GM04504 (cell line): ENCODE data around the gene SFXN4.
A peak's percentile ranks its signal among the peaks of the same experiment; 100 is the strongest.

Experiments
- DNase-seq: peaks from one replicate; pipeline ENCODE4 v3.0.0-alpha.2; 2012; ENCODE audit warnings: low read depth

Gene SFXN4, protein sequence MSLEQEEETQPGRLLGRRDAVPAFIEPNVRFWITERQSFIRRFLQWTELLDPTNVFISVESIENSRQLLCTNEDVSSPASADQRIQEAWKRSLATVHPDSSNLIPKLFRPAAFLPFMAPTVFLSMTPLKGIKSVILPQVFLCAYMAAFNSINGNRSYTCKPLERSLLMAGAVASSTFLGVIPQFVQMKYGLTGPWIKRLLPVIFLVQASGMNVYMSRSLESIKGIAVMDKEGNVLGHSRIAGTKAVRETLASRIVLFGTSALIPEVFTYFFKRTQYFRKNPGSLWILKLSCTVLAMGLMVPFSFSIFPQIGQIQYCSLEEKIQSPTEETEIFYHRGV

DNA sequence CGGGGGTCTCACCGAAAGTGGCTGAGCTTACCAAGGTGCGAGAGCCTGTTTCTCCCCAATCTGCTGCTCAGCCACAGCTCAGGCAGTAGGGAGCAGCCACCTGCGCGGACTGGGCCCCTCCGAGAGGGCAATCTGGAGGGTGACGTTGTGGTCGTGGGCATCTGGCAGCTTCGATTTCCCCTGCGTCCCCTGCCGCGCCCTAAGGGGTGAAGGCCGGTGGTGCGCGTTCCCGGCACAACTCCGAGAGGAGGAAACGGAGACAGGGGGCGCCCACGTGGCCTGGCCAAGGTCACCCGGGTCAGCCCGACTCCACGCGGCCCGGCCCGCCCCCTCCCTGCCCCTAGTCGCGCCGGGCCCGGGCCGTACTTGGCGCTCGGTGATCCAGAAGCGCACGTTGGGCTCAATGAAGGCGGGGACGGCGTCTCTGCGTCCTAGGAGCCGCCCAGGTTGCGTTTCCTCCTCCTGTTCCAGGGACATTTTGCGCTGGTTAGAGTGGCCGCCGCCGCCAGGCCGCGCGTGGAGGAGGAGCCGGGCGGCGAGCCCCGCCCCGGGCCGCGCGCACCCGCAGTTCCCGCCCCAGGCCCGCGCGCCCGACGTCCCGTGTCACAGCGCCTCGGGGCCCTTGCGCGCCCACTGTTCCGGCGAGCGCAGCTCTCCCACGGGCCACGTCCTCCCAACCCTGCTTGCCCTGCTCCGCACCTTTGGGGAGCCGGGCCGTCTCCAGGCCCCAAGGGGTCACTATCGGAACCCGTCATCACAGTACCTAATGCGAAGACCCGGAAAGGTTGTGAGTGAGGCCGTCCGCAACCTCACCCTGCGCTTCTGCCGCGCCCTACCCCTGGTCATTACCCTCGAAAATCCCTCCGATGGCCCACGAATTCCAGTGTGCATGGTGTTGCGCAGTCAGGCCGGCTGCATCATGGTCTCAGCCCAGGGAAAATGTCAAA is at the start of gene SFXN4:
Gene SFXN4, minus strand, starts transcription at position 544 of the 947 bp plus-strand sequence. Its CDS starts 67 bp downstream, at position 477.
- DNase-seq = peak; percentile 29

DNA sequence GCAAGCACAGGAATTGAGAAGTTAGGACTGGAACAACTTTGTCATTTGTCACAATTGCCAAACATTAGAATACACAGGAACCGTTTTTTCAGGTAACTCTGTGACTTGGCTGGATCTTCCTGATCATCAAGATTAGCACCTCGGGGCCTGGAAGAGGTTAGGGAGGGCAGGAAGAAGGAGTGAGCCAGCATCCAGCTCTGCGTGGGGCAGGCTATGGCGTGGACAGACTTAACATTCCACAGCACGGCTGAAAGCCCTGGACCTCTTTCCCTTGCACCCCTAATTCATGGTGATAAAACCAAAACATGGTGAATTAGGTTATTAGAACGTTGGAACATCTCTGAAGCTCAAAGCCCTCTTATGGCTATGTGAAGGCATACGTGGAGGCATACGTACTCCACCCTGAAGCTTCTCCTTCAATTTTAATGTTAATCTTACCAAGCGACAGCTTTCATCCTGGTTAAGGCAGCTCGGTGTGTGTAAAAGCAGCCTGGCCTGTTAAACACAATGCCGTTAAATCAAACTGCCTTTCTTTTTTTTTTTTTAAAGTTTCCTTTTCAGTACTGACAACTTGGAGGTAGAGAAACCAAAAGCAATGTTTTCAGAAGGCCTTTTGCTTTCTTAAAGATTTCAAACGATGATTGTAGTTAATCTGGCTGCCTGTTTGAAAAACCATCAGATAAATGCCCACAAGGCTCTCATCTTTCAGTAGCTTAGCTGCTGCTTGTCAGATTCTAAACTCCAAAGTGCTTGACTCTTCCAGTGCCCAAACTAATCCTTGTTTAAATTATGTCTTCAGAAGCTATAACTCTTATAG is 46.3 kb upstream of the SFXN4 start:
- DNase-seq = no peak

DNA sequence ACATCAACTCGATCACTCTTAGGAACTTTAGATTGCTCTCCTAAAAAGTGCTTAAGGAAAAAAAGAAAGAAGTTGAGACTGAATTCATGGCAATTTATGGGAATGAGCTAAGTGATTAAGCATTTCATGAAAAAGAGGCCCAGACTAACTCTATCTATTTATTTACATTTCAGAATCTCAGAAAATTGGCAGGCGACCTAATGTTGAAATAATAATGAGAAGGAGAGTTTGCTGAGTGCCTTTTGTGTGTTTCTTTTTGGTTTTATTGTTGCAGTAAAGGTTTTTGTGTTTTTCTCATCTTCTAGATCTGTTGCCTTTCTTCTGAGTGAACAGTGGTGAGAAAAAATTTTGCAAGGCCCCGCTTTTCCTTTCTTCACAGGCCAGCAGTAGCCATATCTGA is 45.7 kb upstream of the SFXN4 start:
- no peak for DNase-seq

DNA sequence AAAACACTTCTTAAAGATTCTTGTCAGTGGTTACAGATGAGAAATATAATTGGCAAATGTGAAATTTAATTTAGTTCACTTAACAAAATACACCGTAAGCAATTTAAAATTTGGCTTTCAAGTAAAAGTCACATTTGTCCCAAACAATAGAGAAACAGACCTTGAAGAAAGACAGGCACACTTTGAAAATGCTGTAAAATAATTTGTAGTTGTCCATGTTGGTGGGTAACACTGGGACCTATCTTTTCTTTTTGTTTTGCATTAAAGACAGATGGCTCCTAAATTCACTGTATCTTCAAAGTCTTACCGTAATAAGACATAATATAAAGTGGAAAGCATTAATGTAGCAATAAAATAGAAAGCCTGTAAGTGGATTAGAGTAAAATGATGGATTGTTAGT is 45.1 kb upstream of the SFXN4 start:
- no peak for DNase-seq

DNA sequence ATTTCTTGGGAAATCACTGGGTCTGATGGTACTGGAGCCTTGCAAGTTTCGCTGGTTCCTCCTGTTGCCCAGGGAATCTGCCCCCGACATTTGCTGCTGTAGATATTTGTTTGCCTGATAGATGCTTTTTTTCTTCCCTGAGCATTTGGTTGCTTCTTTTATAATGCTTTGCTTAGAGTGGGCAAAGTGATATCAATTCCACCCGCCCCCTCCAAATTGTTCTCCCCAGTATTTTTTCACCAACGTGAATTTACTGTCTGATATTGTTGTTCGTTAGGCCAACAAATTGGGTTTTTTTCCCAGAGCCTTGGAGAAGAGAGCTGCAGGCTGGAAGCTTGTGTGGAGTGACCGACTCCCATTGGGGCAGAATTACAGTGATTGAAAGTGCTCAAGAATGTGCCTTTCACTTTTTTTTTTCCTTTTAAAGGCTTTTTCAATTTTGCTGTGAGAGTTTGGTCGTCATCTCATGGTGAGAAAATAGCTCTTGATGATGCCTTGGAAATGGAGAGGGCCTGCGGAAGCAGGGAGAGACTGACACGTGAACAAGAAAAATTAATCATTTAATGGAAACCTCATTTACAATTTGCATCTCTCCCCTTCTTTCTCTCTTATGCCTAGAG is 44.3 kb upstream of the SFXN4 start:
- no peak for DNase-seq

DNA sequence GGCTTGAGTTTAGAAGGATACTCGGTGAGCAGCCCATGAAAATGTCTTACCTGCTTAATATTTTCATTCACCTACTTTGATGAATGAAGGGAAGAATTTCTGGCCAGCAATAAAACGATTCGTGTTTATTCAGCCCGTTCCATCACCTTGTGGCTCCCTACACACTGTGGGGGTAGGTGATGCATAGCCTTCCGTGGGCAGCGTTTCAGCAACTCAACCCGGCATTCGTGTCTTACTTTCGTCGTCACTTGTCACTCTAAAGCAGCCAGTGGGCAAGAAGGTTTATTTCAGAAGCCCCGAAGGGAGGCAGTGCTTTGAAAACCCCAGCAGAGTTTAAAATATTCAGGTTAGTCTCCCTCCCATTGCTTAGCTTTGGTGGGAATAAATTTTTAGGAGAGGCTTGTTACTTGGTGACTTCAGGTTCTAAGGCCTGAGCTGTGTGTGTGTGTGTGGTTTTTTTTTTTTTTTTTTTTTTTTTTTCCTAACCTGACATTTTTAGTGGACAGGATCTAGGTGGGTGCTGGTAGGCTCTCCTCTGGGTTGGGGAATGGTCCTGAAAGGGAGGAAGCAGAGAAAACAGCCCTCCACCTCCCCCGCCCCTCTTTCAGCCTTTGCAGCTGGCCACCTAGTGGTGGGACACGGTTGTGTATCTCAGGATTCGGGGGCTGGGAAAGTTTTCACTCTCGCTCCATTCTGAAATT is 43.7 kb upstream of the SFXN4 start:
- DNase-seq = no peak

DNA sequence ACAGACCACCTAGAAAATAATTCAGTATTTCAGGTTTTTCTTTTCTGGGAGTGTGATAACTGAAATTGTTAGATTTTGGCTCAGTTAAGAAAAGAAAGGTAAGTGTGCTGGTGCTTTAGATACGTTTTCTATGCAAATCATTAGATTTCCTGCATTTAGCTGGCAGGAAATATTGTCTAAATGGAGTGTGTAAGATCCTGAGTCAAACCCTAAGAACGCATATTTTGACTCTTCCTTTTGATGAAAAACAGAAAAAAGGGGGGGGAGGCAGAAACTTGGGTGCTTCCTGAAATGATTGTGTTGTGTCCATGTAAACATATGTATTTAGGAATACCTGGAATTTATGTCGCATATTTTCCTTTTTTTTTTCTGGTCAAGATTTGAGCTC is 43.0 kb upstream of the SFXN4 start:
- DNase-seq = no peak

DNA sequence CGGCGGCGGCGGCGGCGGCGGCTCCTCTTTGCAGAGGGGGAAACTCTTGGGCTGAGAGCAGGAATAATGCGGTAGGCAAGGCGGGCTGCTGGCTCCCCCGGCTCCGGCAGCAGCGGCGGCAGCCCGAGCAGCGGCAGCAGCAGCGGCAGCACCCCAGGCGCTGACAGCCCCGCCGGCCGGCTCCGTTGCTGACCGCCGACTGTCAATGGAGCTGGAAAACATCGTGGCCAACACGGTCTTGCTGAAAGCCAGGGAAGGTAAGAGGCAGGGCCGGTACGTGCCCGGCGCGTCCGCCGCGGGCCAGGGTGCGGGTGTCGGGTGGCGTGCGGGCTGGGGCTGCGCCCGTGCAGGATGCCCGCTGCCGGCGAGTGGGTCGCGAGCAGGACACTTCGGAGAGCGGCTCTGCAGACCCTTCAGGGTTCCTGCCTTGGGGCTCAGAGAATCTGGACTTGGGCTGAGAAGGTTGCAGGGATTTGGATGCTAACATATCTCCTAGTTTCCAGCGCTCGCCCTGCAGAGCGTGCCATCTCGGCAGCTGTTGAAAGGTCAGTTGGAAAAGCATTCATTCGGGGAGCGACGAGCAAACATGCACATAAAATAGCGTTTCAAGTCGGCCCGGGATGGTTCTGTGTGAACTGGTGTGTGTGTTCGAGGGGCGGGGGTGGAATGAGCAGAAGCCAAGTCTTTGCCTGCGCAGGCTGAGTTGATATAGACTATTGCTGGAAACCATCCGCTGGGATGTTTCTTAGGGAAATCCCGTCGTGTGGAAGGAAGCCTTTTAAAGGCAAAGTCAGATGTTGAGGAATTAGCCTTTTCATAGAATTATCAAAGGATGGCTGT is 42.4 kb upstream of the SFXN4 start:
- DNase-seq = no peak

DNA sequence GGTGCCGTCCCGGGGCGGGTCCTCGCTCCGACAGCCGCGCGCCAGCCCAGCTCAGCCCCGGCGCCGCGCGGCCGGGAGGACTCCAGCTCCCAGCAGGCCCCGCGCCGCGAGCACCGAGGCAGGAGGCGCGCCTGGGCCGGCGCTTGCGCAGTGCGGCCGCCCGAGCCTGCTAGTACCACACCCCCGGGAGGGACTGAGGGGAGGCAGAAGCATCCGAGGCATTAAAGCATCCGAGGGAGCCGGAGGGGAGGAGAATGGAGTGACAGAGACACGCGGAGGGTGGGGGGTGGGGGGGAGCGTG is 41.8 kb upstream of the SFXN4 start, which contains the start of gene GRK5:
Gene GRK5, plus strand, starts transcription at position 206 of the 301 bp plus-strand sequence. CDS start 347 bp downstream, outside the sequence.
- DNase-seq = peak; percentile 96

DNA sequence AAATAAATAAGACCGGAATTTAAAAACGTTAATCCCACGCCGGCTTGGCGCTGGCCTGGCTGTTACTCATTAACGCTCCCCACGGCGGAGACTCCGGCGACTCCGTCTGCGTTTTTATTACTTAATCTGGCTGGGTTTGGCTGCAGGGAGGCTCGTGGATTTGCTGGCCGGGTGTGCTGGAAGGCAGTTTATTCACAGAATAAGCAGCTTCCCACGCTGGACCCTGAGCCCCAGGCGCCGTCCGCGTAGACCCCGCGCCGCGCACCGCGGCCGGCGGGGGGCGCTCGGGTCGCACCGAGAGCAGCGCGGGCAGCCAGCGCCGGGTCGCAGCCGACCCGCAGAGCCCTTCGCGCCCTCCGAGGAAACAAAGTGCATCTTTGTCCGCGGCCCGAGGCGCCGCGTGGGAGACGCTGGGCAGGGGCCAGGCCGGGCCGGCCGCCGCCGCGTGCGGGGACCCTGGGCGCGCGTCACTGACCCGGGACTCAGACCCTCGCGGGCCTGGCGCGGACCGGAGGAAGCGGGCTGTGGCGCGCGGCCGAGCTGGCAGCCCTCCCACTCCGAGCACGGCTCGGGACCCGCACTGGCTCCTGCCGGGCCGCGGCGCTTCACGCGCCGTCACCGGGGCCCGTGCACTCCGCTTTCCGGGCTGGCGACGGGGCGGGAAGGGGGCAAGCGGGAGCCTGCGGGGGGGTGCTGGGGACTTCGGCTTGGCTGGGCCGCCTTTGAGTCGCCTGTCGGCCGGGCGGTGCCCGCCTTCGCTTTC is 41.3 kb upstream of the SFXN4 start:
- DNase-seq = no peak

DNA sequence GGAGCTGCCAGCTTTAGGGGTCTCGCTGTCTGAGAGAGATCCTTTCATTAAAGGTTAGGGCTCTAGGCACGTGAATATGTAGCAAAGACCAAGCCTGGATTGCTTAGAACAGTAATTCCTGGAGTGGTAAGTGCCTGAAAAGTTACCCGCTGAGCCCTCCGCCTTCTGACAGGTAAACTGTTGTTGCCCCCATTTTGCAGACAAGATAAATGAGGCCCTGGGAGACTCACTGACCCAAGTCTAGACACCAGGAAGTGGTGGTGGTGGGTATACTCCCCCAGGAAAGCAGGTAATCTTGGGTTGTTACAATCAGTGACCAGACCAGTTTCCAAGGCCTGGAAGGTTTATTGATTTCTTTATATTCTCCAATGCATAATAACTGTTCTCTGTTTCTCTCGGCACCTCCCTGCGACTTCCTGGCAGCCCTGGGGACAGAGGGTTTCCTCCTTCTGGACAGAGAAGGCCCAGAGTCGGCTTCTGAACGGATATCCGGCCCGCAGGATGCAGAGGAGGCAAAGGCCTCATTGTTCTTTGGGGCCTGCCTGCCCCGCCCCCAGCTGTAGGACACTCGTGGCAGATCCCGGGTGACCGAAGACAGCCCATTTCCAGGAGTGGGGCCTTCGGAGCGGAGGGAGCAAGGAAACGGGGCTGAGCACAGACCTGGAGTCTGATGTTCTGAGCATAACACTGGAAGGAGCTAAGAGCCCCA is 40.5 kb upstream of the SFXN4 start:
- DNase-seq = no peak

DNA sequence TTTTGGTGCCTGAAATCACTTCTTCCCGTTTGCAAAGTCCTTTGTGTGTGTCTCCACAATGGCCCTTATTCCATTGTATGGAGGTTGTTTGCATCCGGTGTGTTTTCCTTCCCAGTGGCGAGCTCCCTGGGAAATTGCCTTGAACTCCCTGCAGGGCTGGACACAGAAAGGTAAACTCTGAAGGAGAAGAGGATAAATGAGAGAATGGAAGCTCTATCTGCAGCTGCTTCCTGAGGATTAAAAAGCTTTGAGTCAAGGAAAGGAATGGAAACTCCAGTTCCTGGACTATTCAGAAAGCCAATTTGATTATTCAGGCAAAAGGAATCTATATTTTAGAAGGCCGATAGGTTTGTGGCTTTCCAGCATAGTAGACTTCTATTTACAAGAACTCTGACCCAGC is 37.5 kb upstream of the SFXN4 start:
- DNase-seq = no peak

DNA sequence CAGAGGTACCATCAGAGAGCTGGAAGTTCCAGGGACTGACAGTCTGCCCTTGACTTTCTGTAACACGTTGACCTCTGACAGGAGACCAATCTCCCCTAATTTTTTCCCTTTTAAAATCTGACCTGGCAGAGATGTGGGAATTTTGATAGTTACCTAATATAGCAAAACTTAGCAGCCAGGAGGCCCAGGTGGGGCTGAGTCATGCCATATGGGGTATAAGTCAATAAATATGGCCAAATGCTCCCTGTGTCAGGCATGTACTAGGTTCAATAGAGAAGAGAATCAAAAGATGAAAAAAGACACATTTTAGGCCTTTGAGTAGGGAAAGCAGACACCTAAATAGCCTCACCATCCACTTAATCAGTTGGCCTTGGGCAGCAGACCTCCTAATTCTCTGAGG is 35.7 kb upstream of the SFXN4 start:
- no peak for DNase-seq

DNA sequence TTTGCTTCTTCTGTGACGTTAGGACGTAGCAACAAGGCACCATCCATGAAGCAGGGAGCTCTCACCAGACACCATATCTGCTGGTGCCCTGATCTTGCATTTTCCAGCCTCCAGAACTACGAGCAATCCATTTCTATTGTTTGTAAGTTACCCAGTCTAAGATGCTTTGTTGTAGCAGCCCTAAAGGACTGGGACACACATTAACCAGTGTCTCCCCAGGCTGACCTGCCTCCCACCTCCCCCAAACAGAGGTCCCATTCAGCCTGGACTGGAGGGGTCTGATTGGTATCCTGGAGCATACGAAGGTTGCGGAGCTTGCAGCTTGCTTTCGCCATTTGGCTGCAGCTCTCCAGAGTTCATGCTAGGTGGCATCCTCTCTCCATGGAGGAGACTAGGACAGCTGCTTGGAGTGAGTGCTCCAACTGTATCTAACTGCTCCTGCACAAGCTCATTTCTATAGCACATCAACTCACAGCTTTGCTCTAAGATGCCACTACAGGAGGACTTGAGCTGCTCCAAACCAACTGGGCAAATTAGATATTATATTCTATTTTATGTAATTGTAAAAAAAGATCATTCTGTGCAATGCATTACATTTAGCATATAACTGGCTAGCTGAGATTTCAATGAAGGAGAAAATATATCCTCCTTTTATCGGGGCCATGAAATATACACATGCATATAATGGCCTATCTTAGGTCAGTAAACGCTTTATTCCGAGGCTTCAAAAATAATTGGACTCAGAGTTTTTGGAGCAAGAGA is 33.9 kb upstream of the SFXN4 start:
- no peak for DNase-seq

DNA sequence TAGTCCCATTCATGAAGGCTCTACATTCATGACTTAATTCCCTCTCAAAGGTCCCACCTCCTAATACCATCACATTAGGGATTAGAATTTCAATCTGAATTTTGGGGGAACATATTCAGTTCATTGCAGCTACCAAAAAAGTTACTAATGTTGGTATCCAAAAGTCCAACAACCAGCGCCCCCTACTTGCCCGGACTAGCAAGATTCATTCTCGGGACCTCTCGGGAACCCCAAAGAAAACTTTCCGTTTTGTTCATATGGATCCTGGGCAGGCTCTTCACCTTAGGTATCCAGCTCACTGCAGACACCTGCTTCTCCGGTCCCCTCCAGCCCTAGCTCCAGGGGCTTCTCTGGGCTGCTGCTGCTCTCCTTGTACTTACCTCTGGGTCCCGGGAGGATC is 32.9 kb upstream of the SFXN4 start:
- no peak for DNase-seq

DNA sequence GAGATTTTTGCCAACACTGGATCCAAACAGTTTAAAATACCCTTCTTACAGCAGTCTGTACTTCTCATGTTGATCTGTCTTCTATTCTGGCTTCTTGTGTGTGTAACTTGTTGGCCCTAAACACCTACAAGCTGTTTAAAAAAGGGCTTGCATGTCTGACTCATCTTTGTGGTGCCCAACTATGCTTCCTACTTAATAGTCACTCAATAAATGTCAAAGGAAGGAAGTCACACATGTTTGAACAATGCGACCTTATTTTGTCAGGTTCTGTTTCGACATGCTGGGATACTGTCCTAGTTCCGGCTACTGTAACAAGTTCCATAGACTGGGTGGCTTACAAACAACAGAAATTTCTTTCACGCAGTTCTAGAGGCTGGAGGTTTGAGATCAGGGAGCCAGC is 32.4 kb upstream of the SFXN4 start:
- DNase-seq = no peak

DNA sequence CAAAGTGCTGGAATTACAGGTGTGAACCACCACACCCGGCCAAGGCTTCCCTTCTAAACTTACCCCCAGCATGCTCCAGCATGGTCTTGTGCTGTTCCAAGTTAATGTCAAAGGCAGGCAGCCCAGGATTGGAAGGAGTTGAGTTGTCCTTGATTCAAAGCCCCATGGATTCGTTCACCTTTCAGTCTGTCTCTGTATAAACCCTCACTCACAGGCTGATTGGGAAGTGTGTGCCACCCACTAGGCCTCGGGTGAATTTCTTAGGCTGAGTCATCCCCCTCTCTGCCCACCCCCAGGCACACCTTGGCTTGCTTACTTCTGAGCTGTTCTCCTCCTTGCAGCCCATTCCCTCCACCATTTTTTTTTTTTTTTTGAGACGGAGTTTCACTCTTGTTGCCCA is 26.4 kb upstream of the SFXN4 start:
- DNase-seq = no peak
